GM21367 (cell line): ENCODE measurements around the gene ANKFN1.

Experiments used
- ATAC-seq: cut with Tn5 transposase; IDR thresholded peaks from one replicate; pipeline ENCODE4 v1.9.1; 2021; ENCODE audit not compliant: unreplicated experiment

Gene ANKFN1

GRCh38 chr17:56425483-56425882, 272.2 kb downstream of the ANKFN1 start:
- ATAC-seq = no peak

- no peak for ATAC-seq
Measured at GRCh38 chr17:56426901-56427300, 273.6 kb downstream of the ANKFN1 start.

GRCh38 chr17:56431736-56432135, 278.5 kb downstream of the ANKFN1 start:
- no peak for ATAC-seq

GRCh38 chr17:56432443-56432842, 279.2 kb downstream of the ANKFN1 start:
- no peak for ATAC-seq

GRCh38 chr17:56434610-56435009, 281.3 kb downstream of the ANKFN1 start:
- no peak for ATAC-seq

- no peak for ATAC-seq
Measured at GRCh38 chr17:56436142-56436541, 282.9 kb downstream of the ANKFN1 start.

GRCh38 chr17:56440419-56440818, 287.1 kb downstream of the ANKFN1 start:
- no peak for ATAC-seq

GRCh38 chr17:56441308-56441707, 288.0 kb downstream of the ANKFN1 start:
- ATAC-seq = no peak

- ATAC-seq = no peak
Measured at GRCh38 chr17:56445692-56446411, 292.6 kb downstream of the ANKFN1 start.

- no peak for ATAC-seq
Measured at GRCh38 chr17:56447171-56447570, 293.9 kb downstream of the ANKFN1 start.

GRCh38 chr17:56448371-56448770, 295.1 kb downstream of the ANKFN1 start:
- no peak for ATAC-seq

- no peak for ATAC-seq
Measured at GRCh38 chr17:56449176-56449575, 295.9 kb downstream of the ANKFN1 start.

GRCh38 chr17:56451629-56452028, 298.4 kb downstream of the ANKFN1 start:
- ATAC-seq = no peak

- ATAC-seq = no peak
Measured at GRCh38 chr17:56452461-56452860, 299.2 kb downstream of the ANKFN1 start.

GRCh38 chr17:56457501-56457900, 304.2 kb downstream of the ANKFN1 start:
- ATAC-seq = no peak

GRCh38 chr17:56465886-56466285, 312.6 kb downstream of the ANKFN1 start:
- no peak for ATAC-seq

GRCh38 chr17:56468840-56469239, 315.6 kb downstream of the ANKFN1 start:
- no peak for ATAC-seq

- ATAC-seq = no peak
Measured at GRCh38 chr17:56471696-56472095, 318.4 kb downstream of the ANKFN1 start.

- ATAC-seq = no peak
Measured at GRCh38 chr17:56475116-56475515, 321.8 kb downstream of the ANKFN1 start.

GRCh38 chr17:56478836-56479447, 325.7 kb downstream of the ANKFN1 start:
- peak; percentile 53 for ATAC-seq

- no peak for ATAC-seq
Measured at GRCh38 chr17:56480501-56480900, 327.2 kb downstream of the ANKFN1 start.

- ATAC-seq = no peak
Measured at GRCh38 chr17:56481659-56482058, 328.4 kb downstream of the ANKFN1 start.

- no peak for ATAC-seq
Measured at GRCh38 chr17:56482229-56482628, 329.0 kb downstream of the ANKFN1 start.
